SIG-M5 treated with dmso at 0.1 percent for 504 hours (cell line): Measurements from ENCODE around the gene DLG2.

Experiments
- DNase-seq: peaks from one replicate; lab custom pipeline; 2025; ENCODE audit not compliant: unreplicated experiment; lab: John Stamatoyannopoulos, UW

The DLG2 gene

DNA sequence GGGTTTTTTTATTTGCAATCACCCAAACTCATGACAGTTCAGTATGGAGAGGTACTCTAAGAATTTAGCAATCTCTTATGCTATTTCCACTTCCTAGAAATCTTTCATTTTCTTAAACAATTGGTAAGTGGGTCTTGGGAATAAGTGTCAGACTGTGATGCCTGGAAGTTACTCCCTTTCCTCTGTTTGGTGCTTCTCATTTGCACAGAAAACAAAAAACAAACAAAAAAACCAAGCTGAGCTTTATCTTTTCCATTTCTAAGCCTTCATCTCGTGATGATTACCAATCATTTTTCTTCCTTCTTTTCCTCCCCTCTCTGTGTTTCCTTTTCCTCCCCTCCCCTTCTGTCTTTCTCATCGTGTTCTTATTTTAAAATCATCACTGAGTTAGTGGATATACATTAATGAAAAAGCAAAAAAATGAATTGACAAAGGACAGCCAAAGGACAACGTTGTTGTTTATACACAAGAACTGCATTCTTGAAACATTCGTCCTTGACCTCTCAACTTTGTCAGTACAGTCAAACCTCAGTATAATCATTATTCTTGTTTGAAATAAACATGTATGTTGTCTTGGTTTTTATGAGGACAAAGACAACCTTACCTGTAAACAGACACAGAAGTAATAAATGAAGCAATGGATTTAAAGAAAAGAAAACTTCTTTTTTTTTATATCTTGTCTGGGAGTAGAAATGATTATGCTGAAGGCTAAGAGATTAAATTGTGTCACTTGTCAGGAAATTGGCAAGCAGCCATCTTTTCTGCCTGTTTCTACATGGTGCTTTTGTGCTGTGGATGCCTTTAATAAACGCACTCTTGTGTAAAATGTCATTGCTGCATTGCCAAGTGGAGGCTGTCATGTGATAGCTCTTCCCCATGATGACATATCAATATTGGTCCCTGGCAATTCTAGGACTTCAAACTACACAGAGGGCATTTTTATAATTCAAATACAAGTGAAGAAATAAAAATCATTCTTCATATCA, 1537.8 kb downstream of the DLG2 start:
- no peak for DNase-seq

DNA sequence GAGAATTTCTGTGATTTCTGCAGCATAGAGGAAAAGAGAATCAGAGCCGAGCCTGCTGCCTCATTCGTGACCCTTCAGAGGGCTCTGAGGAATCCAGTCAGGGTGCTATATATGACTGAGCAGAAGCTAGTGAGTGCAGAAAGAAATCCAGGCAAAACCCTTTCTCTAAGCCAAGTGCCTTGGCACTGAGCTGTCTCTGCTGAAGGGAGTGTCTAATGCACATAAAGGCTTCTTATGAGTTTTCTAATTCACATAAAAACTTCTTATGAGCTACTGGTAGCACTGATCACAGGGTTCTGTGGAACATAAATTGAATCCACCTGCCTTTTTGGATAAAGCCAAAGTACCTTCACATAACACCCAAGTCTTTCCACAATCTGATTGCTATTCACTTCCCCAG, 1555.3 kb downstream of the DLG2 start:
- DNase-seq: no peak

DNA sequence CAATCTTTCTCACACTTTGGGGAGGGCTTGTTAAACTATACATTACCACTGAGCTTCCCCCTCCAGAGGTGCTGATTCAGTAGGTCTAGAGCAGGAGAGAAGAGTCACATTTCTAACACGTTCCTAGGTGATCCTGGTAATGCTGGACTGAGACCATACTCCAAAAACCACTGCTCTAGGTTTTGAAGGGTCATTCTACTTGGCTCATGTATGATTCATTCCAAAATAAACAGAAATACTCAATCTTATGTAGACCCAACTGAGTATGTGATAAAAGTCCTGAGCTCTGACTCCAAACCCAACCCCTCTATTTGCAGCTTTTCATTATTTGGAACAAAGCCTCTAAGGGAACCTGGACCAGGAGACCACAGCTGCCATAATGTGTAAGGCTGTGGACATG, 1558.1 kb downstream of the DLG2 start:
- DNase-seq: no peak

DNA sequence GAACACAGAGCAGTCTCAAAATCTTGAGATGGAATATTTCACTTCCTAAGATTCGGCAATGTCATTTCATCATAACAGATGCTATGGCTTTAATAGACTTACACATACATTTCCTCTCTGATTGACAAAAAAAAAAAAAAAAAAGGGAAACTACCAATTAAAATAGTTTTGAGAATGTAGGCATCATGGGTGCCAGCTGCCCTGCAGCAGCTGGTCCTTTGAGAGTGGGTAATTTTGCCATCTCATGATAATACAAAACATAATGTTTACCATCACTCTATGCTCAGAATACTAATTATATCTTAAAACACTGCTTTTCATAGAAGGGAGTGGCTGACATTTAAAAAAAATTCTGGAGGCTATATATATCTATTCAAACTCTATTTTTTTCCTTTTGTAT, 1565.4 kb downstream of the DLG2 start:
- DNase-seq: no peak

DNA sequence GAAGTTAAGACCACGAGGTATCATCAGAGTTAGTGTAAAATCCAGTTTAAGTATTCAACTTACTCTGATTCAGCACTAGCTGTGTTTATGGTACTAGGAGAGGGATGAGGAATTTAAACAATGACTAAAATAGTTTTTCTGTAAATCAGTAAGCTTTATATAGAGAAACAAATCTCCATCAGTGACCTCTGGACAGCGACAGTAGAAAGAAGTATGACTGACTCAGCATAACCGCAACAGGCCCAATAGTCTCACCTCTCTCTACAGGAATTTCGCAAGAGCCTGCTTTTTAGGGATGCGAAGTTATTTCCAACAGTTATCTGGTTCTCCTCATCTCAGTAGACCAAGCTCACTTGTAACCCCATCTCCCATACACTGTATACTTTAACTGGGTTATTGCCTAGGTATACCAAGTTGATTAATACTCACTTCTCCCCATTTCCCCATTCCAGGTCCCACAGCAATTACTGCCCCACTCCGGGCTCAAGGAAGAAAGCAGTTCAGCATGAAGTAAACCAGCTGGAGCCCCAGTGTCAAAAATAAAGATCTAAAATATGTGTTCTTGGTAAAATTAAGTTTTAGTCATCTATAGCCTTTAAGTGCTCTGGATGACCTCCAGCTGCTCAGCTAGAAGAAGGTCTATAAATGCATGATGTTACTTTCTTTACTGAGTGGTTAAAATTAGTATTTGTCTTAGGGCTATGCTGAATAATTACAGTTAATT, 1570.3 kb downstream of the DLG2 start:
- DNase-seq: no peak

DNA sequence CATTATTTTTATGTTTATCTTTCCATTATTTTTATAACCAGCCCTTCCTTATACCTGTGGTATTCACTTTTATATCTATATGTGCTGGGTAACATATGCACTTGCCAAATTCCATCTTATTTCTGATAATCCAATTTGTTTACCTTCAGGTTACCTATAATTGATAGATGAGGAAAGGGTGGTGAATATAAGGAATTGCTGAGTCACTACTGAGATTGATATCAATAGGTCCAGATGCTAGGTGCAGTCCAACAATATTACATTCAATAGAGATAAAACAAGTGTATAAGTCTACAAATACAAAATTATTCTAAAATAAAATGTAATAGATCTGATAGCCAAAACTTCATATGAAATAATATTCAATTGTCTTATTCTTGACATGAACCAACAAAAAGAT, 1582.0 kb downstream of the DLG2 start:
- DNase-seq: no peak

DNA sequence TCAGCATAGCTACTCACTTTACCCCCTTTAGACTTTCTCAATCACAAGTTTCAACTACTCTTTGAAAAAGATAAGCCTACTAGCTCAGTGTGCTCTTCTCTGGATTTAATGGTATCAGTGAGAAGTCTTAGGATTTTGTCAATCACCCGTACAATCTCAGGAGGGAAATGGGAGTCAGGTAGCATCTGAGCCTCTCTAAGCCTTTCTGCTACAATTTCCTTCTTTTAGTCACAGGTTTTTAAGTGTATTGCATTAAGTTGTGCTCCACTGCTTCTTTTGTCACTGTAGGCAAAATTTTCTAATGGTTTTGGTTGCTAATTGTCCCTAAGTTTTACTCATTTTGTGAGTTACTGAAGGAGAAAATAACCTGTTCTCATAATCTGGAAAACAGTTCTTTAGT, 1582.4 kb downstream of the DLG2 start:
- no peak for DNase-seq

DNA sequence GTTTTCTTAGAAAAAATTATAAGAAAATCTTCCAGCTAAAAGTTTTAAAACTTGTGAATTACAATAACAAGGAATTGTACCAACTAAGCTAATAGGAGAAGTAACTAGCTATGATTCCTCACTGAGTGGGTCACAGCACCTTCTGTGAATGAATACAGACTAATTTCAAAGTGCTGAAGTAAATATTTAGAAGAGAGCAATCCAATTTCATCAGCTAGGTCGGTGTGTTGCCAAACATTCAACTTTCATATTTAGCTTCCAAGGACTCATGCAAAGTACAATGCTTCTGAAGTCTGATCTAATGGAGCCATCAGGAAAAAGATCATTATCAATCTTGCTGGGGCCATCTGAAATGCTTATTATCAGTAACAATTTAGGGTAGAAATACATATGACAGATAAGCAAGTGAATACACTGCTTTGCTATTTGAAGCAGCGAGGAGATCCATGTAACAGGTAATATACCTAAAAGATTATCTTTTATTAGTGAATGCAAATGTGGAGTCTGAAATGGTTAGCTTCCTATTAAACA, 1590.4 kb downstream of the DLG2 start:
- DNase-seq: no peak

DNA sequence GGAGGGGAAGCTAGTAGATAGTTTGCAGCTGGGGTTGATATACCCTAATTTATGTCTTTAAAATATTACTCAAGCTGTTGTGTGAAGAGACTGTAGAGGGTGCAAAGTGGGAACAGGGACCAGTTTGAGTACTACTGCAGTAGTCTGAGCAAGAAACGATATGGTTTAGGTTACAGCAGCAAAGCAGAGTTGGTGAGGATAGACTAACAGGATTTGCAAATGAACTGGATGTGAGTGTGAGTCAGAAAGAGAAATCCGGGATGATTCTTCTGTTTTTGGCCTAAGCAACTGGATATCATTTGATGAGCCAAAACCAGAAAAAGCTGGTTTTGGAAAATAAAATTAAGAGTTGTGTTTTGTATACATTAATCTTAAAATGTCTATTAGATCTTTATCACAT, 1591.5 kb downstream of the DLG2 start:
- DNase-seq: no peak

DNA sequence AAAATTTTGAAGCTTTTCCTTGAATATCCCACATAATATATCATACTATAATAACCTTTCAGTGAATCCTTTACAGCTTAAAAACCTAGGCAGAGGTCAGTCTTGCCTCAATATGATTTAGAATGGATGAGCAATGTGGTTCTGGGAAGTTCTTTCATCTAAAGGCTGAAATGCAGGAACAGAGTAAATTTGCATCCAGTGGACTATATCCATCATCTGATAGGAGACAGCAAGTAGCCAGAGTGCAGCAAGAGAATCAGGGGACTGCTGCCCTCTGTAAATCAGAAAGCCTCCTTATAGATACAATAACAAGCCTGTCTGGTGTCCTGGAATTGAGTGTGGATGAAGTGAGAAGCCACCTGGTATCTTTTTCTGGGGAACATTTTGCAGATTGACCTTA, 1592.7 kb downstream of the DLG2 start:
- no peak for DNase-seq

DNA sequence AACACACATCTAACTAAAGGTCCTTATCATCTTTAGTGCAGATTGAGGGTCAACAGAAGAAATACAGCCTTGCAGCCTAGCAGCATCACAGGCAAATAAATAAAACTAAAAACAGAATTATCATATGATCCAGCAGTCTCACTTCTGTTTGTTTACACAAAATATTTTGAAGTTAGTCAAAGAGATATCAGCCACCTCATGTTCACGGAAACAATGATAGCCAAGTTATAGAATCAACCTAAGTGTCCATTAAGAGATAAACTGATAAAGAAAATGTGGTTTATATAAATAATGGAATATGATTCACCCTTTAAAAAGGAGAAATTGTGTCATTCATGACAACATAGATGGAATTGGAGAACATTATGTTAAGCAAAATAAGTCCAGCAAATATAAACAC, 1602.9 kb downstream of the DLG2 start:
- DNase-seq: no peak

DNA sequence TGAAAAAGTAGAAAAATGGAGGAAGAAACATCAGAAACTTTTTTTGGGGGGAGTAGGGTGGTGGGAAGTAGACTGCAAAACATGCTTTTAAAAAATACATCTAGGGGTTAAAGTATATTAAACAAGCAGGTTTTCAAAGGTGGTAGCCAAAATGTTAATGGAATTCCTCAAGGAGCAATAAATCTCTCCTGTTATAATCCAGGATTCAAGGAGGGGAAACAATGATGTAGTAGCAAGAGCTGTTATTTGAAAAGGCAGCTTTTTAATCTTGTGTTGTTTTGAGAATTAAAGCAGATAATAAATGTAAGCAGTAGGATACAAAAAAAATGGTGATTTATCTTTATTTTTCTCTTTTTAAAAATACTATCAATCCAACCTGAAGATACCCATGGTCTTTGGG, 1604.4 kb downstream of the DLG2 start:
- DNase-seq: no peak

DNA sequence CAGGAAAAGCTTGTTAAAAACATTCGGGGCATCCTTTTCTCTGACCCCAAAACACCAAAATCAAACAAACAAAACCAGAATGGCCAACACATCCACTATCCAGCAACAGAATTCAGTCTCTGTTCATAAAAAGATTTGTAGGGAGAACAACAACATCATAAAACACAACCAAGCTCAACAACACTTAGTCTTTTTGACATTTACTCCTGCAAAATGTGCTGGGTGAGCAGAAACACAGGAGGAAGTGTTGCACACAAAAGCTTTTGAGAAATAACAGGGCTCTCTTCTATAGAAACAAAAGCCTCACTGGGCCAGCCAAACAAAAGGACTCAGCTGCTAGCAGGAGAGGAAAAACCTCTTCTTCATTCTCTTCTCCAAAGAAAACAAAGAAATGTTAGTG, 1604.9 kb downstream of the DLG2 start:
- DNase-seq: no peak

DNA sequence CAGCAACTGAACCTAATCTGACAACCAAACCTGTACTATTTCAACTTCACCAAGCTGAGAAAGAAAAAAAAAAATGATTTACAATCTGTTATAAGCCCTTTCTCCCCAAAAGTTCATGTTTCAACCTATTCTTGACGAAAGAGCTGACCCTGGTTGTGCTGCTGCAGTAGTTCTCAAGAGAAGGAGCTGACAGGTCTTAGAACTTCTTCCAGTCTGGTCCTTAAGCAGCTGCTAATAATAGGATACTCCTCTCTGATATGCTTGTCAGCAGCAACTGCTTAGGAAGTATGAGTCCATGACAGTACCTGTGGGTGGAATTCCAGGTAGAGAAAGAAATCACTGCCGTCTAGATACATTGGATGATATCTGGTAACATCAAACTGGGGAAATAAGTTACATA, 1605.9 kb downstream of the DLG2 start:
- DNase-seq: no peak

DNA sequence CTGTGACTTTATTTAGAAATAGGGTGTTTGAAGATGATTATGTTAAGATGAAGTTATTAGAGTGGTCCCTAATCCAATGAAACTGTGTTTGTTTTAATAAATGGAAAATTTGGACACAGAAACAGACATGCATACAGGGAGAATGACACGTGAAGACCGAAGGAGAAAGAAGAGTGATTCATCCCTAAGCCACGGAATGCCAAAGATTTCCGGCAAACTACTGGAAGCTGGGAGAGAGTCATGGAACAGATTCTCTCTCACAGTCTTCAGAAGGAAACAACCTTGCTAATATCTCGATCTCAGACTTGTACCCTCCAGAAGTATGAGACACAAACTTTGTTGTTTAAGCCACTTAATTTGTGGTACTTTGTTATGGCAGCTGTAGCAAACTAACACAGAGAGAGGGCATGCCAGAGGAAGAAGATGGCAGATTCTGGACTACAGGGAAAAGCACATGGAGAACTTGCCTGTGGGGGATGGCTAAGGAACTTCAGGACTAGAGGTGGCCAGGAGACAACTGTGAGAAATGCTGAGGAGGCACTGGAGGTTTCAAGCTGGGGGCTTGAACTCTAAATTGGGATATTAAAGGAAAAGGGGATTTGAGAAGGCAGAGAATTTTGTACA, 1607.5 kb downstream of the DLG2 start:
- no peak for DNase-seq

DNA sequence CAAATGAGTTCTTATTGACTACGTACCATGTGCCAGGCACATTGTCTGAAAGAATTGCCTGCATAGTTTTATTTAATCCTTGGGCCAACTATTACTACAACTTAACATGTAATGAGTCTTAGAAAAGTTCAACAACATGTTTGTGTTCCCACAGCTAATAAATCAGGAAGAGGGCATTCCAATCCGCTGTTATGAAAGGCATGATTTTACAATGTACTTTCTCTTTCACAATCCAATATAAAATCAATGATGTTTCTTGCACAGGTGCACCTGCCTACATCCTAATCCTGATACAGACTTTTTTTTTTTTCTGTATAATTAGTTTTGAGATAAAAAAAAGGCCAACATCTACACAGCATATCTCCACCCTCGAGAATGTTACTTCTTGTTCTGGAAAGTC, 1612.6 kb downstream of the DLG2 start:
- no peak for DNase-seq

DNA sequence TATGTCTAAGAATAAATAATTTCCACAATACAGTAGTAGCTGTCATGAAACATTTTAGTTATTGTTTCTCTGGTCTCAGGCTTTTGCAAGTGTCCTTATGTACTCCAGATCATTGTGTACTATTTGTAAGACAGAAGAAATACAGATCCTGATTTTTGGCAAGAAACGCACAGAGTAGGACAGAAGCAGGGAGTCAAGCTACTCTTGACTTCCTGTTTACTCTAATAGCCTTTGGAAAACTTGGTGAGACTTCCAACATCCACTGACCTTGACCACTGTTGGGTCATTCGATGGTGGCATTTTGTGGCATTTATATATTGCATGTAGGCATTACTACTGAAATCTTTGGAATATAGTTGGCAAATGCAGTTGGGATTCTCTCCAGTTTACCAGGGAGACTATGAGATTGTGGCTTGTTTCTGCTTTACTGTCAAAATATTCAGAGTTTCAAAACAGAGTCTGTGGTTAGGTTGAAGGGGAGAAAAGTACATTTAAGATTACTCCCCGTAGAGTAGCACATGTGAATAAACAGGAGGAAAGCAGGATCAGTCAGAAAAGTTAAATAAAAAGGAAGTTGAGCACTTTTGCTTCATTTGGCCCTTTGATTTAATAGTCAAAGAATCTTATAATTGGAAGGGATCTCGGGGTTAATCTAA, 1614.8 kb downstream of the DLG2 start:
- DNase-seq: no peak

DNA sequence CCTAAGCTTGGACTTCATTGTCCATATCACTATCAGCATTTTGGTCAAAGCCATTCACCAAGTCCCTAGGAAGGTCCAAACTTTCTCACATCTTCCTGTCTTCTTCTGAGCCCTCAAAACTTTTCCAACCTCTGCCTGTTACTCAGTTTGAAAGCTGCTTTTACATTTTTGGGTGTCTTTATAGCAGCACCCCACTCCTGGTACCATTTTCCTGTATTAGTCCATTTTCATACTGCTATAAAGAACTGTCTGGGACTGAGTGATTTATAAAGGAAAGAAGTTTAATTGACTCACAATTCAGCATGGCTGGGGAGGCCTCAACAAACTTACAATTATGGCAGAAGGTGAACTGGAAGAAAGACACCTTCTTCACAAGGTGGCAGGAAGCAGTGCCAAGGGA, 1624.0 kb downstream of the DLG2 start:
- DNase-seq: no peak

DNA sequence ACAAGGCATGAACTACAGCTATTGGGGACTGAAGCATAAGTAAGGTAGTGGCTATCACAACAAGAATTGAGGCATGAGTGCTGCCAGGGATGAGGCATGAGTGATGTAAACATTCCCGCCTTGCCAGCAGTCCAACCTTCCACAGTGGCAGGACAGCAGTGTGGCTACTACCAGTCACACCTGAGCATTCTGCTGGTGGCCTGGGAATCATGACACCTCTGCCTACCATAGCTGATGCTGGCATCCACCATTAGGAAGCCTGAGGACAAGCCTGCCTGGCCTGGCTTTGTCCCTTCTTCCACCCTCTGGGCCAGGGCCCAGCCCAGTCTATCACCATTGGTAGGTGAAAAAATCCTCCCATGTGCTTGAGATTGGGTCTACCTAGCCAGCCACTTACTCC, 1628.2 kb downstream of the DLG2 start:
- DNase-seq: no peak

DNA sequence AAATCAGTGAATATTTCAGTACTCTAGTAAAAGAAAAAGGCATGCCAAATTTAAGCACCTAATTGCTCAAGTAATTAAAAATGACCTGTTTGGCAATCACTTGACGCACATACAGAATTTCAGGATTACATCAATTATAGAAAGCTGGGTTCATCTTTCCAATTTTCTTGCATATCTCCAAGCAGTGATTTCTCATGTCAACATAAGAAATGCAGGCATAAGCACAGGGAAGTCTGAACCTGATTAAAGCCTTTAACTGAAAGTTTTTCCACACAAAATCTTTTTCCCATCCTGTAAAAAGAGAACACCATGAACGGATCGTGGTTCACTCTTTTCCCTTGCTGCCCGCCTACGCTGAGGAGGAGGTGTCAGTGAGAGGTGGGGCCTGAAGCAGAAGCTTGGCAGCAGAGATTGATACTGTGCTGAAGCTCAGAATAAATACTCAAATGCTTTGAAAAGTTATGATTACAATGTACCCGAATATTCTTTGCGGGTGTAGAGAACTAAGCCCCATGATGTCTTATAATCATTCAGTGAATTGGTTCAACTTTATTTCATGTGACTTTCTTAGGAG, 1636.9 kb downstream of the DLG2 start:
- no peak for DNase-seq

DNA sequence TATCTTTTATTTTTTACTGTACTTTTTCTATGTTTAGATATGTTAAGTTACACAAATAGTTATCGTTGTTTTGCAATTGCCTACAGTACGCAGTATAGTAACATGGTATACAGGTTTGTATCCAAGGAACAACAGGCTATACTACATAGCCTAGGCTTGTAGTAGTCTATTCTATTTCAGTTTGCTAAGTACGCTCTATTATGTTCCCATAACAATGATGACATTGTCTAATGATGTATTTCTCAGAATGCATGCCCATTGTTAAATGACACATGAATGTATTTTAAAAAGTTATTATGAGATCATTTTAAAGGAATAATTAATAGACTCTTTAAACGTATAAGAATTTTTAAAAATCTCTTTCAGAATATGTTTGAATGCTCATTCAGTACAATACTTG, 1644.3 kb downstream of the DLG2 start:
- DNase-seq: no peak
